Left forelimb (tissue), 1 donor: ENCODE measurements around the gene NKD1.

Experiments used
- DNase-seq: peaks from one replicate; pipeline ENCODE4 v3.0.0-alpha.2; 2018; ENCODE audit warnings: low spot score

The NKD1 gene

DNA sequence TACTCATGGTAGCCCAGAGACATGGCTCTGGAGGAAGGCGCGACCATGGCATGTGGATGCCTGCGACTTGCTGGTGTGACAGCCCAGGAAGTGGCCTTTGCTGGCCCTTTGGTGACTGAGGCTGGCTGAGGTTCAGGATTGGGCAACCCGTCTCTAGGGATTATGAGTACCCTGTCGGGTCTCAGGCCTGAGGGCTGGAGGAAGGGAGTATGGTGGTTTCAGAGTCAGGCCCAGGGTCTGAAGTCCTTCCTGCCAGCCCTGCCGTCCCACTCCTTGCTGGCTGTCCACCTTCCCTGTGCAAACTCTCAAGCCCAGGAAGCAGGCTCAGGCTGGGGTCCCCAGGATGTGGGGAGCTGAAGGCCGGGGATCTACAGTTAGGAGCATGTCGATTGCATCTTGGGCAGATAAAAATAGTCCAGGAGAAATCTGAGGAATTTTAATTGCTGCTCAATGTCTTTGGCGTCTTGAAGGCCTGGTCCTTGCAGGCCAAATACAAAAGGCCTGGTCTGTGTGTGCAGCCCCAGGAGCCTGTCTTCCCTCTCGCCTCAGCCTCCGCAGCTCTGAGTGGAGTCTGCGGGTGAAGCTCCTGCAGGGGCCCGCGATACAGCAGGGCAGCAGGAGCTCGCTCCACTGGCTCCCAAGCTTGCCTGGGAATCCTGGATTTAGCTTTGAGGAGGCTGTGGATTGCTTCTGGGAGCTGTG is 52.5 kb downstream of the NKD1 start:
- DNase-seq: no peak

GRCh38 chr16:50601341-50601740 is 53.1 kb downstream of the NKD1 start:
- no peak for DNase-seq

DNA sequence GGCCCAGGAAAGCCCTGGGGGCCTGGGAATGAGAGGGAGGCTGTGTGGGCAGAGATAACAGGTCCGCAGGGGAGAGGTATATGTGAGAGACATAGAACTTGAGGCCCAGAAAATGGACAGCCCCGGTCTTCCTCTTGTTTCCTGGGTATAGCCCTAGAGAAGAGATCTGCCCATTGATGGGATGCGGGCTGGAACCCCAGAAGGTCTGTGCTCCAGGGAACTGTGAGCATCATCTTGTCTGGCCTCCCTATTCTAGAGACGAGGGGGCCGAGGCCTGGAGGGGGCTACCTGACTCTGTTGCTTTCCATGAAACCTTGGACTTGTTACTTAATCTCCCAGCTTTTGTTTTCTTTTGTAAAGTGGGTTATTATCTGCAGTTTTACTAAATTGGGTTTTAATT is 53.9 kb downstream of the NKD1 start:
- no peak for DNase-seq

GRCh38 chr16:50602531-50603205 is 54.5 kb downstream of the NKD1 start:
- no peak for DNase-seq

GRCh38 chr16:50603206-50604064 is 55.2 kb downstream of the NKD1 start:
- no peak for DNase-seq

GRCh38 chr16:50604065-50604418 is 55.8 kb downstream of the NKD1 start:
- DNase-seq: no peak

GRCh38 chr16:50604610-50605009 is 56.4 kb downstream of the NKD1 start:
- DNase-seq: no peak

GRCh38 chr16:50605733-50606430 is 57.7 kb downstream of the NKD1 start:
- DNase-seq: no peak

DNA sequence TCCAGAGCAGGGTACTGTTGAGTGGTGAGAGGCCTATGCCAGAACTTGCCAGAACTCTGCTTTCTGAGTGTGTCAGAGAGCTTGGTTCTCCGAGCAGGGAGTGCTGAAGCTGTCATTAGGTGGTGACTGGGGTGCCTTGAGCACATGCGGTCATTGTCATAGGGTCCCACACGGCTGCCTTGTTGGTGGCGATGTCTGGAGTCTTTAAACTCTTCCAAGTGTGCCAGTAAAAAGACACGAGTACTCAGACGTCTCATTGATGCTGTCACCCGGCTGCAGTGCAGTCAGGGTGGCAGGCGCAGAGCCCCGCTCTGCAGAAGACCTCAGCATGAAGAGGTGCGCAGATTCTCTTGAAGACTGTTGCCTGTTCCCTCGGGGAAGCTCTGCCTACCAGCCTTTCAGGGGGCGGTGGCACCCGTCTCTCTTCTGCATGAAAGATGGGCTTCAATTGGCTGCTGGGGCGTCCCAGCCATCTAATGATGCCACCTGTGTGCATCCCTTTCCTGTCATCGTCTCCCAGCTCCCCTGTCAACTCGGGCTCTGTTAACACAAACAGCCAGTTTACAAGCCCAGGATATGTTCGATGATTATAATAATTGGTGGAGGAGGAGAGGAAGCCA is 58.3 kb downstream of the NKD1 start:
- no peak for DNase-seq

DNA sequence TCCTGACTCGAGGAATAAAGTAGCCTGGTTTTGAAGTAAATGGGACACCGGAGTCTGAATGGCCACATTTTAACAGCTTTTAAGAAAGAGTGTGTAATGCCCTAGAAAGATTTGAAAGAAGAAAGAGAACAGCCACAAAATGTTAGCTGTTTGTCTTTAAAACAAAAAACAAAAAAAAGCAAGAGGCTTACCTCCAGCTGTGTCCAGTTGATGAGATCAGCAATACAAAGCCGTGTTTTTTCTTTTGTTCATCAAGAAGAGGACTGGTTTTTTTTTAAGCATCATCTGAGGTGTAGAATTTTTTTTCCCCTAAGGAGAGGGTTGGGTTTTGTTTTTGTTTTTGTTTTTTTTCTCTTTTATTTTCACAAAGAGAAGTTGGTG is 58.8 kb downstream of the NKD1 start:
- DNase-seq: no peak

DNA sequence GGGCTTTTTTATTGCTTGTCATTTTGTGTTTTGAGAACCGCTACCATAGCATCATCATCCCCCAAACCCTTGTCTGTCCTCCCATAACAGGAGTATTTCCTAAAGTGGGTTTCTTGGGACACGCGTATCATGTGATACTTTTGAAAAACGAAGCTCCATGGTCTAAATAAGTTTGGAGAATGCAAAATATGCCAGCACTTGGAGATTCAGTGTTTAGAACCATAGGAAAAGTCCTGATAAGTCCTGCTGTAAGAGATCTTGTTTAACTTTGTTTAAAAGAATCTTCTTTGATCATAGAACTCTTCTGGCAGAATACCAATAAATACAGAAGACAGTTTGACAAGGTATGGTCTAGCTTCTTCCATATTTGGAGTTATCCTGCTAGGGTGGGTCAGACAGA is 59.3 kb downstream of the NKD1 start:
- no peak for DNase-seq

GRCh38 chr16:50607970-50608557 is 59.9 kb downstream of the NKD1 start:
- DNase-seq: no peak

DNA sequence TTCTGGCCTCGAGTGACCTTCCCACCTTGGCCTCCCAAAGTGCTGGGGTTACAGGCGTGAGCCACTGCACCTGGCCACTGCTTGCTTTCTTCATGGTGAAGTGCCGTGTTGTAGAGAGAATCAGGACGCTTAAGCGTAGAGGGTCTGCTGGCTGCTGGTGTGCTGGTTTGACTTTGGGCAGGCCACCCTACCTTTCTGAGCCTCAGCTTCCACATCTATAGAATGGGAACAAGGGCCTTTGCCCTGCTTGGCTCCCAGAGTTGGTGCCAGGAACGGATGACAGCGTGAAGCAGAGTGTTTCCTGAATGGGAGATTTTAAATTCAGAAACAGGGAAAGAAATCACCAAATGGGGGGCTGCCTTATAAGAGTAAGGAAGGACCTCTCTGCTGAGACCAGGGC is 60.9 kb downstream of the NKD1 start:
- DNase-seq: no peak

DNA sequence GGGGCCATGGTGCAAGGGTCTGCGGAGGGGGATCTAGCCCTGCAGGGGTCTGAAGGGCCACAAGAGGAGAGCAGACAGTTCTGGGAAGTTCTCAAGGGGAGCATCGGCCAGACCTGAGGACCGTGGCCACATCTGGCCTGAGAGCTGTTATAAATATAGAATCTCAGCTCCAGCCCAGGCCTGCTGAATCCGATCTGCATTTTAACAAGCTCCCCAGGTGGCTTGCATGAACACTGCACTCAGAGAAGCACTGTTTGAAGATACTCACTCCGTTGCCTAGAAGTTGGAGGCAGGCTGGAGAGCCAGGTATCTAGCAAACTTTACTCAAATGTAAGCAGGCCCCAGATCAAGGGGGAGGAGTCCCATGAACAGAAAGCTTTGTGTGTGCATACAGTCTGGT is 61.3 kb downstream of the NKD1 start:
- no peak for DNase-seq

DNA sequence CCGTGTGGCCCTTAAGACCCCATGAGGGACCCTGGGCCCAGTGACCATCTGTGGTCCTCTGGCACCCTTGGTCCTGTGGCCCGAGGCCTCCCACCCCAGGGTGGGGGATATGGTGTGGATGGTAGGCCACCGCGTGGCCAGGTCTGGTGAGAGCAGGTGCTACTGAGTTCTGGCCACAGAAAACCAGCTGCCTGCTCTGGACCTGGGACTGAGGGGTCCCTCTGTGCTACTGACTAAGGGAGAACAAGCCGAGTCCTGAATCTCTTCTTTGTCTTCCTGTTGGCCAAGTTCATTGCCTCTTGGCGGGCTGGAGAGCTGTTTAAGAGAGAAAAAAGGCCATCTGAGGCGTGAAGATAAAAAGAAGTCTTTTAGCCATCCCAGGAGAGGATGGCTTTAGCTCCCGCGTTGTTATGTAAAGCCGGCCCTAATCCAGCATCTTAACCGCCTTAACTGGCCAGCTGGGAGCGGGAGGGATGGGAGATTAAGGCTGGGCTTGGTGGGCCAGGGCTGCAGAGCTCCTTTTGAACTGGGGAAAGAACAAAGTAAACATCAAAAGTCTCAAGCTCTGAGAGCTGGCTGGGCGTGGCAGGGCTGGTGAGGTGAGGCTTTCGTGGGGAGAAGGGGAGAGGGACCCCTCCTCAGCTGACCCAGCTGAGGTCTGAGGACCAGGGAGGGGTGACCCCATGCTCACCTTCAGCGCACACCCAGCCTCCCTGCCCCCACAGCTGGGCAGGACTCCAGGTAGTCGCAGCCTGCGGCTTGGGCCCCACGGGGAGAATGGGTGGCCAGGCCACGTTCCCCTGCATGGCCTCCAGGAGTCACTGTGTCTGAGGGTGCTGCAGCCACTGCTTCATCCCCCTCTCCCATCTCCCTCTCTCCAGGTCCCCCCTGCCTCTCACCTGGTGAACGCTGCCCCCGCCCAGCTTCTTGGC is 62.4 kb downstream of the NKD1 start:
- DNase-seq: no peak

DNA sequence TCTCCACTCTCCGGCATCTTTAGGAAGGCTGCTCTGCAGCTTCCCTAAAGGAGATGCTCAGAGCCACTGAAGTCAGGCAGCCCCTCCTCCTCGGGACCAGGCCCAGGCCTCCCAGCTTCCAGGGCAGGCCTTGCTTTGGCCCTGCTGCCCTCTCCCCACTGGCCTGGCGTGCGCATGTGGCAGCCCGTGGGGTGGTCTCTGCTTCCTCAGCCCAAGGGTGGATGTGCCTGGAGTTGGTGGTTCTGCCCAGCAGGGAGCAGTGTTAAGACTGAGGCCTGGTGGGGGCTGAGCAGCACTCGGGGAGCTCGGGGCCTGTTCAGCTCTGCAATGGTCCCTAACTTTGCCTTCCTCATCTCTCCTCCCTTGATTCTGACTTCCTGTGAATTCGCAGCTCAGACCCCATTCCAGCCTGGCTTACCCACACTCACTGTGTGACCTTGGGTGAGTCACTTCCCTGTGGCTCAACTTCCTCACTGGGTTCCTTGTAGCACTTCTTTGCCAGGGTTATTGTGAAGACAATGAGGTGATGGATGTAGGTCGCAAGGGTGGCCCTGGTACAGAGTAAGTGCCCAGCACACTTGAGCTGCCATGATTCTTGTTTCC is 63.2 kb downstream of the NKD1 start:
- DNase-seq: no peak

DNA sequence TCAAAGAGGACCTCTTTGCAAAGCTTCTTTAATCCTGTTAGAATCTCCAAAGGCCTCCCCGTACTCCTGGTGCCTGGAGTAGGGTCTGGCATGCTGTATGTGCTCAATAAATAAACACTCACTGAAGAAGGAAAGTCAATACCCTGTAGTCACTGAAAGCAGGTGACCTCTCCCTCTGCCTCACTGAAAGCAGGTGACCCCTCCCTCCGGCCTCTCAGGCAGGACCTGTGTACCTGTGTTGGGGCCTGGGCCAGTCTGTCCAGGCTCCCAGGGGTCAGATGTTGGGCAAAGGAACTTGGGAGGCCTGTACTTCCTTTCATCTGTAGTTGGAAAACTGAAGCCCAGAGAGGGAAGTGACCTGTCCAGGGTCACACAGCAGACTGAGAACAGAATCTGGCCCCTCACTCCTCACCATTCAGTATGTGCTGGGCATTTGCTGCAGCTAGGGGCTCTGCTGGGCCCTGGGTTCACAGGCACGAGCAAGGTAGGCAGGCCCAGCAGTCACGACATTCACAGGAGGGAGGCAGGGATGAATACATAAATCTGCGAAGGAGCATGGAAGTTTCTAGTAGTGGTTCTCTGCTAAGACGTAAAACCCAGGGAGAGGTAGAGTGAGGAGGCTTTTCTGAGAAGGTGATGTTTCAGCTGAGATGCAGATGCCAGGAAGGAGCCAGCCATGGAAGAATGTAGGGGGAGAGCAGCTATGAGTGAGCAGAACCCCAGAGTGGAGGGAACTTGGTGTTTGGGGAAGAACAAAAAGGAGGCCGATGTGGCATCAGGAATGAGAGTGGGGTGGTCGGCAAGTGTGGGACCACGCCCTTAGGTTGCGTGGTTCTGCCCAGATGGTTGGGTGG is 64.0 kb downstream of the NKD1 start:
- no peak for DNase-seq

DNA sequence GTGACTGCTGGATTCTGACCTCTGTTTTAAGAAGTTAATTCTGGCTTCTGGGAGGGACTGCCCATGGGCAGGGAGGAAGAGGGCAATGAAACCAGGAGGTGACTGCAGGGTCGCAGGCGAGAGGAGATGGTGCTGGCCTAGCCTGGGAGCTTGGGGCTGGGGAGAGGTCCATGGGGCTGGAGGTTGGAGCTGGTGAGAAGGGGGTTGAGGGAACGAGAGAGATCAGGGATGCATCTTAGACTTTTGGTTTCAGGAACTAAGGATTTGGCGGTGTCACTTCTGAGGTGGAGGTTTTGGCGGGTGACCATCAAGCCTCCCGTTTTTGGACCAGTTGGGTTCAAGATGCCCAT is 64.6 kb downstream of the NKD1 start:
- DNase-seq: no peak

DNA sequence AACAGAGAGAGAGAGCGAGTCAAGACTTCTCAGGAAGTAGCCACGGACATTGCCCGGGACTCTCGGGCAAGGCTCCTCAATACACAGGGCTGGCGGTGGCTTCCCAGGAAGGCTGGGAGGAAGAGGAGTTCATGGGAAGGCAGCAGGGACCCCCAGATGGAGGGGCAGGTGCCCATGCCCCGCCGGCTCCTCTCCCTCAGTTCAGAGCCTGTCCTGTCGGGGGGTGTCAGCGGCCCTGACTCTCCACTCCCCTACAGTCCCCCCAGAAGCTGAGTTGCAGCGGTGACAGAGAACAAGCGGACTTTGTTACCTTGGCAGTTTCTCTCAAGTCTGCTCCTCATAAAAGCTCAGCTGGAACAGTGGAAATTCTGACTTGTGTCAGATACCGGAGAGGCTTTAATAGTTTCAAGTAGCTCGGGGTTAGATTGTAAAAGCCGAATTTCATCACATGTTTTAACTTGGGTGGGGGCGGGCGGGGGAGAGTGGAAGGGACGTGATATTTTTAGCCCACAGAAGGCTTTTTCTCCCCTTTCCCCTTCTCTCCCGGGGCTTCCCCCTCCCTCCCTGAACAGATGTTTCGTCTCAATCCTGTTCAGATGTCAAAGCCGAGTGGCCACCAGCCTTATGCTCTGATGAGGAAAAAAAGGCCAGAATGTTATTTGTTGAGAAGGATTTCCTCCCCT is 65.2 kb downstream of the NKD1 start:
- no peak for DNase-seq
